MM.1S (cell line): ENCODE results near the gene SPI1.

Source experiments
- DNase-seq: peaks from one replicate; pipeline ENCODE4 v3.0.0-alpha.2; 2015
- H2AFZ ChIP-seq: fragments of 300-600 bp; sonication (generic); 2 replicates; pipeline ENCODE4 v1.6.0; 2016; ENCODE audit warnings: antibody characterized with exemption, low read length
- H3F3A ChIP-seq: fragments of 300-600 bp; sonication (generic); 2 replicates; pipeline ENCODE4 v1.6.1; 2016; ENCODE audit warnings: mild to moderate bottlenecking, antibody characterized with exemption, low read length, moderate library complexity, mixed read lengths; ENCODE audit not compliant: insufficient read depth
- H3K27ac ChIP-seq: fragments of 300-600 bp; sonication (generic); 2 replicates; pipeline ENCODE4 v1.5.1; 2016; ENCODE audit warnings: mild to moderate bottlenecking, low read length
- H3K27me3 ChIP-seq: fragments of 300-600 bp; sonication (generic); replicated peaks from 2 replicates; pipeline ENCODE4 v1.6.0; 2016; ENCODE audit warnings: low read length; ENCODE audit not compliant: insufficient read depth
- H3K36me3 ChIP-seq: fragments of 300-600 bp; sonication (generic); replicated peaks from 2 replicates; pipeline ENCODE4 v1.6.1; 2016; ENCODE audit warnings: mild to moderate bottlenecking, low read length, mixed read lengths; ENCODE audit not compliant: insufficient read depth
- H3K4me1 ChIP-seq: fragments of 300-600 bp; sonication (generic); 2 replicates; pipeline ENCODE4 v1.6.1; 2016; ENCODE audit warnings: low read length, mixed read lengths
- H3K4me2 ChIP-seq: fragments of 300-600 bp; sonication (generic); 2 replicates; pipeline ENCODE4 v1.6.0; 2016; ENCODE audit warnings: low read depth, low read length
- H3K4me3 ChIP-seq: fragments of 300-600 bp; sonication (generic); 2 replicates; pipeline ENCODE4 v1.5.1; 2016; ENCODE audit warnings: low read length, mixed read lengths
- H3K79me2 ChIP-seq: fragments of 300-600 bp; sonication (generic); 2 replicates; pipeline ENCODE4 v1.6.1; 2016; ENCODE audit warnings: mixed run types, low read length, mixed read lengths
- H3K9ac ChIP-seq: fragments of 300-600 bp; sonication (generic); 2 replicates; pipeline ENCODE4 v1.6.1; 2016; ENCODE audit warnings: low read length, mixed read lengths
- H3K9me2 ChIP-seq: fragments of 300-600 bp; sonication (generic); replicated peaks from 2 replicates; pipeline ENCODE4 v1.6.1; 2016; ENCODE audit warnings: mild to moderate bottlenecking, low read length, mixed read lengths; ENCODE audit not compliant: insufficient read depth
- H3K9me3 ChIP-seq: fragments of 300-600 bp; sonication (generic); replicated peaks from 2 replicates; pipeline ENCODE4 v1.6.1; 2016; ENCODE audit warnings: mild to moderate bottlenecking, low read length, mixed read lengths; ENCODE audit not compliant: insufficient read depth
- H4K20me1 ChIP-seq: fragments of 300-600 bp; sonication (generic); 2 replicates; pipeline ENCODE4 v1.6.1; 2016; ENCODE audit warnings: mild to moderate bottlenecking, low read length, moderate library complexity, mixed read lengths; ENCODE audit not compliant: insufficient read depth
- CTCF ChIP-seq: fragments of 300-600 bp; sonication (generic); IDR thresholded peaks from 2 replicates; pipeline ENCODE4 v1.5.1; 2016; ENCODE audit warnings: antibody characterized with exemption, low read length, mixed read lengths
- EZH2 ChIP-seq: fragments of 300-600 bp; sonication (generic); optimal IDR thresholded peaks from 2 replicates; pipeline ENCODE3; 2017; ENCODE audit warnings: low read depth, mild to moderate bottlenecking, antibody characterized with exemption, low read length, mixed read lengths
- EZH2phosphoT487 ChIP-seq: fragments of 300-600 bp; sonication (generic); IDR thresholded peaks from 2 replicates; pipeline ENCODE4 v1.6.1; 2018; ENCODE audit warnings: antibody characterized with exemption, low read length

Gene SPI1

GRCh38 chr11:47372422-47372821 is 5.9 kb downstream of the SPI1 start:
- Histone ChIP-seq H3K9me3 (no peaks in the 10 kb centered on the region), H3K27ac (no peak overlapping the region), H4K20me1 (no peaks in the 10 kb centered on the region), H3K9ac (no peak overlapping the region), H3F3A (no peaks in the 10 kb centered on the region), H3K4me3 (no peak overlapping the region), H3K79me2 (no peaks in the 10 kb centered on the region), H3K27me3 (no peaks in the 10 kb centered on the region), H3K4me1 (no peaks in the 10 kb centered on the region), H2AFZ (no peak overlapping the region), H3K9me2 (no peaks in the 10 kb centered on the region), H3K36me3 (no peaks in the 10 kb centered on the region), H3K4me2 (no peak overlapping the region)
- DNase-seq = no peak
- TF ChIP-seq EZH2phosphoT487 = no peak
- no peak for TF ChIP-seq CTCF
- no peak for TF ChIP-seq EZH2

GRCh38 chr11:47369676-47370075 is 8.7 kb downstream of the SPI1 start:
- DNase-seq = no peak
- Histone ChIP-seq H4K20me1 (no peaks in the 10 kb centered on the region), H3F3A (no peaks in the 10 kb centered on the region), H3K9me2 (no peaks in the 10 kb centered on the region), H3K27ac (no peak overlapping the region), H3K79me2 (no peaks in the 10 kb centered on the region), H3K36me3 (no peaks in the 10 kb centered on the region), H2AFZ (no peak overlapping the region), H3K4me1 (no peaks in the 10 kb centered on the region), H3K4me3 (no peak overlapping the region), H3K9ac (no peak overlapping the region), H3K9me3 (no peaks in the 10 kb centered on the region), H3K27me3 (no peaks in the 10 kb centered on the region), H3K4me2 (no peak overlapping the region)
- TF ChIP-seq EZH2 (no peak), EZH2phosphoT487 (no peak), CTCF (no peak)

- no peak for TF ChIP-seq EZH2
- TF ChIP-seq EZH2phosphoT487 = no peak
- TF ChIP-seq CTCF = no peak
- H4K20me1 ChIP-seq = no peaks in the 10 kb centered on the region
- no peak overlapping the region for H2AFZ ChIP-seq
- H3K79me2 ChIP-seq = no peaks in the 10 kb centered on the region
- no peak for DNase-seq
- no peak overlapping the region for H3K4me3 ChIP-seq
- H3K9ac ChIP-seq = no peak overlapping the region
- H3K36me3 ChIP-seq = no peaks in the 10 kb centered on the region
- no peaks in the 10 kb centered on the region for H3K27me3 ChIP-seq
- H3K4me1 ChIP-seq = no peaks in the 10 kb centered on the region
- H3K9me2 ChIP-seq = no peaks in the 10 kb centered on the region
- H3F3A ChIP-seq = no peaks in the 10 kb centered on the region
- H3K27ac ChIP-seq = no peak overlapping the region
- no peak overlapping the region for H3K4me2 ChIP-seq
- no peaks in the 10 kb centered on the region for H3K9me3 ChIP-seq
These were observed 12.3 kb downstream of the SPI1 start for GRCh38 chr11:47366020-47366490.
